MM.1S (cell line): Measurements from ENCODE around the gene ALDH18A1.

Experiments
- EZH2 ChIP-seq: fragments of 300-600 bp; sonication (generic); optimal IDR thresholded peaks from 2 replicates; pipeline ENCODE3; 2017; ENCODE audit warnings: low read depth, mild to moderate bottlenecking, antibody characterized with exemption, low read length, mixed read lengths
- EZH2phosphoT487 ChIP-seq: fragments of 300-600 bp; sonication (generic); IDR thresholded peaks from 2 replicates; pipeline ENCODE4 v1.6.1; 2018; ENCODE audit warnings: antibody characterized with exemption, low read length
- TF ChIP-seq, protein P1 (sequence below): fragments of 300-600 bp; sonication (generic); IDR thresholded peaks from 2 replicates; pipeline ENCODE4 v1.5.1; 2016; ENCODE audit warnings: antibody characterized with exemption, low read length, mixed read lengths

DNA sequence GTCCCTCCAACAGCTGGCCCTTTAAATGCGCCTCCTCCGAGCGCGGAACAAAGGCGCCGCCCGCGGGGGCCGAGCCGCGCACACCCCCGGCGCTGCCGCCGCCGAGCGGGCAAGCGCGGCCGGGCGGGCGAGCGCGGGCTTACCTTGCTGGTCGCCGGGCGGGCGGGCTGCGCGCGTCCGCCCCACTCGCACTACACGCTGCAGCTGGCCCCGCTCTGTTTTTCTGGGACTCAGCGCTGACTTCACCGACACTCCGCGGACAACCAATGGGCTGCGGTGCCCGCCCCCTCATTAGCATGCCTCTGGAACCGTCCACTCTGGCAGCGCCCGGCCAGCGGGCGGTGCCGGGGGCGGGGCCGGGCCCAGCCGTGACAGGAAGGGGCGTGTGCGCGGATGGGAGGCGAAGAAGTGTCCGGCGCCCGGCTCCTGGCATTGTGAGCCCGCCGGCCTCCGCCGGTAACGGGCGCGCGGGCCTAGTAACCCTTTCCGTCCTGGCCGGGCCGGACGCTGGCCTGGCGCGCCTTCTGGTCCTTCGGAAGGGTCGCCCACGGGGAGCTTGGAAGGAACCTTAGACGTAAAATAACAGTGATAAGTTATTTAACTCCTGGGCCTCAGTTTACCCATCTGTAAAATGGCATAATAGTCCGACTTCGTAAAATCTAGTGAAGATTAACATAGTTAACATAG is 95.2 kb downstream of the ALDH18A1 start, which contains the start of gene SORBS1:
- TF ChIP-seq, protein P1, sequence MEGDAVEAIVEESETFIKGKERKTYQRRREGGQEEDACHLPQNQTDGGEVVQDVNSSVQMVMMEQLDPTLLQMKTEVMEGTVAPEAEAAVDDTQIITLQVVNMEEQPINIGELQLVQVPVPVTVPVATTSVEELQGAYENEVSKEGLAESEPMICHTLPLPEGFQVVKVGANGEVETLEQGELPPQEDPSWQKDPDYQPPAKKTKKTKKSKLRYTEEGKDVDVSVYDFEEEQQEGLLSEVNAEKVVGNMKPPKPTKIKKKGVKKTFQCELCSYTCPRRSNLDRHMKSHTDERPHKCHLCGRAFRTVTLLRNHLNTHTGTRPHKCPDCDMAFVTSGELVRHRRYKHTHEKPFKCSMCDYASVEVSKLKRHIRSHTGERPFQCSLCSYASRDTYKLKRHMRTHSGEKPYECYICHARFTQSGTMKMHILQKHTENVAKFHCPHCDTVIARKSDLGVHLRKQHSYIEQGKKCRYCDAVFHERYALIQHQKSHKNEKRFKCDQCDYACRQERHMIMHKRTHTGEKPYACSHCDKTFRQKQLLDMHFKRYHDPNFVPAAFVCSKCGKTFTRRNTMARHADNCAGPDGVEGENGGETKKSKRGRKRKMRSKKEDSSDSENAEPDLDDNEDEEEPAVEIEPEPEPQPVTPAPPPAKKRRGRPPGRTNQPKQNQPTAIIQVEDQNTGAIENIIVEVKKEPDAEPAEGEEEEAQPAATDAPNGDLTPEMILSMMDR: no peak
- TF ChIP-seq EZH2phosphoT487 (no peak), EZH2 (no peak)
